GM23338 (cell line): ENCODE measurements around the gene NUB1. TPM values are rescaled to one million over a fixed set of nuclear protein-coding genes. Genes with fewer than 3 reads are reported as not detected.
A peak's percentile ranks its signal among the peaks of the same experiment; 100 is the strongest.

ENCODE experiments used
- ATAC-seq: fragments of 200-7000 bp; cut with Tn5 transposase; 3 replicates; pipeline ENCODE4 v1.9.1; 2020
- DNase-seq: peaks from one replicate; pipeline ENCODE4 v3.0.0-alpha.2; 2015; ENCODE audit warnings: low spot score
- H2AFZ ChIP-seq: fragments of 200-600 bp; sonication (generic); 2 replicates; pipeline ENCODE4 v1.8.0; 2016; ENCODE audit warnings: antibody characterized with exemption, mild to moderate bottlenecking, moderate library complexity
- H3F3A ChIP-seq: fragments of 200-600 bp; sonication (generic); replicated peaks from 2 replicates; pipeline ENCODE4 v1.8.0; 2017; ENCODE audit warnings: antibody characterized with exemption, mixed run types, low read depth
- H3K27ac ChIP-seq: fragments of 200-600 bp; sonication (generic); 2 replicates; pipeline ENCODE4 v1.6.1; 2016; ENCODE audit warnings: low read depth
- H3K27me3 ChIP-seq: fragments of 200-600 bp; sonication (generic); 2 replicates; pipeline ENCODE4 v1.8.0; 2016; ENCODE audit warnings: mild to moderate bottlenecking, mixed run types, moderate library complexity; ENCODE audit not compliant: insufficient read depth
- H3K36me3 ChIP-seq: fragments of 200-600 bp; sonication (generic); 2 replicates; pipeline ENCODE4 v1.8.0; 2016; ENCODE audit warnings: mild to moderate bottlenecking; ENCODE audit not compliant: insufficient read depth
- H3K4me1 ChIP-seq: fragments of 200-600 bp; sonication (generic); 2 replicates; pipeline ENCODE4 v1.8.0; 2016; ENCODE audit warnings: mild to moderate bottlenecking, moderate library complexity; ENCODE audit not compliant: insufficient read depth
- H3K4me2 ChIP-seq: fragments of 200-600 bp; sonication (generic); 2 replicates; pipeline ENCODE4 v1.7.1; 2017; ENCODE audit warnings: mixed run types
- H3K4me3 ChIP-seq: fragments of 200-600 bp; sonication (generic); 2 replicates; pipeline ENCODE4 v1.6.1; 2016; ENCODE audit warnings: mixed run types
- H3K79me2 ChIP-seq: fragments of 200-600 bp; sonication (generic); replicated peaks from 2 replicates; pipeline ENCODE4 v1.8.0; 2017; ENCODE audit warnings: mild to moderate bottlenecking; ENCODE audit not compliant: insufficient read depth
- H3K9me2 ChIP-seq: fragments of 200-600 bp; sonication (generic); 2 replicates; pipeline ENCODE4 v1.8.0; 2017; ENCODE audit not compliant: insufficient read depth
- H4K20me1 ChIP-seq: fragments of 200-600 bp; sonication (generic); replicated peaks from 2 replicates; pipeline ENCODE4 v1.8.0; 2017; ENCODE audit warnings: mild to moderate bottlenecking; ENCODE audit not compliant: insufficient read depth
- H3K27ac Mint-ChIP-seq: 2 replicates; pipeline ENCODE4 v1.8.0; 2020; ENCODE audit warnings: inconsistent platforms, mild to moderate bottlenecking, moderate library complexity, mixed read lengths
- H3K27me3 Mint-ChIP-seq: 3 replicates; pipeline ENCODE4 v1.8.0; 2022; ENCODE audit warnings: low read depth, mild to moderate bottlenecking, moderate library complexity, mixed read lengths, inconsistent platforms; ENCODE audit not compliant: insufficient read depth, poor library complexity
- H3K36me3 Mint-ChIP-seq: 3 replicates; pipeline ENCODE4 v1.8.0; 2021; ENCODE audit warnings: low read depth, mild to moderate bottlenecking, inconsistent platforms, moderate library complexity, mixed read lengths
- H3K4me1 Mint-ChIP-seq: 3 replicates; pipeline ENCODE4 v1.8.0; 2020; ENCODE audit warnings: mild to moderate bottlenecking, inconsistent platforms, mixed read lengths
- H3K4me3 Mint-ChIP-seq: 3 replicates; pipeline ENCODE4 v1.8.0; 2021; ENCODE audit warnings: moderate library complexity, mild to moderate bottlenecking, inconsistent platforms, mixed read lengths
- H3K9me3 Mint-ChIP-seq: 3 replicates; pipeline ENCODE4 v1.8.0; 2020; ENCODE audit warnings: moderate library complexity, mild to moderate bottlenecking, inconsistent platforms, mixed read lengths
- CREB1 ChIP-seq: fragments of 250-450 bp; sonication (Bioruptor Pico); IDR thresholded peaks from 2 replicates; pipeline ENCODE4 v1.5.0; 2020; ENCODE audit warnings: low read depth, mild to moderate bottlenecking, moderate library complexity
- EZH2 ChIP-seq: fragments of 200-600 bp; sonication (generic); IDR thresholded peaks from one replicate; pipeline ENCODE4 v1.8.0; 2017; ENCODE audit warnings: antibody characterized with exemption, mild to moderate bottlenecking, low read depth; ENCODE audit not compliant: unreplicated experiment
- EZH2phosphoT487 ChIP-seq: fragments of 200-600 bp; sonication (generic); IDR thresholded peaks from one replicate; pipeline ENCODE4 v1.8.1; 2018; ENCODE audit warnings: antibody characterized with exemption; ENCODE audit not compliant: unreplicated experiment
- JUNB ChIP-seq: IDR thresholded peaks from one replicate; pipeline ENCODE4 v1.6.1; 2016; ENCODE audit warnings: antibody characterized with exemption; ENCODE audit not compliant: unreplicated experiment
- NANOG ChIP-seq: IDR thresholded peaks from 2 replicates; pipeline ENCODE4 v1.6.1; 2016; ENCODE audit warnings: antibody characterized with exemption, borderline replicate concordance
- POLR2AphosphoS5 ChIP-seq: IDR thresholded peaks from 2 replicates; pipeline ENCODE4 v1.6.1; 2016; ENCODE audit warnings: antibody characterized with exemption, low read depth
- STAT1 ChIP-seq: IDR thresholded peaks from one replicate; pipeline ENCODE4 v1.6.1; 2016; ENCODE audit warnings: antibody characterized with exemption; ENCODE audit not compliant: unreplicated experiment
- ZNF114 ChIP-seq: fragments of 250-450 bp; sonication (Bioruptor Pico); IDR thresholded peaks from 2 replicates; pipeline ENCODE4 v1.5.0; 2020; ENCODE audit warnings: mild to moderate bottlenecking, moderate library complexity
- ZNF331 ChIP-seq: fragments of 250-450 bp; sonication (Bioruptor Pico); IDR thresholded peaks from 2 replicates; pipeline ENCODE4 v1.5.0; 2020; ENCODE audit warnings: low read depth, mild to moderate bottlenecking, moderate library complexity
- ZNF462 ChIP-seq: fragments of 250-450 bp; sonication (Bioruptor Pico); IDR thresholded peaks from 2 replicates; pipeline ENCODE4 v1.5.0; 2020; ENCODE audit warnings: mild to moderate bottlenecking, moderate library complexity
- polyA plus RNA-seq: library from polyadenylated mRNA; unstranded; fragments of >200 nt; fragmentation: Nextera tagmentation; extraction: Ambion mirVana; gene quantifications from 2 replicates; pipeline ENCODE4 v1.2.1, GENCODE V29; 2016
- total RNA-seq: library from RNA; depleted of rRNA; stranded (reverse); fragments of >200 nt; shearing (Covaris generic); gene quantifications from 2 replicates; pipeline ENCODE4 v1.2.3, GENCODE V29; 2014
- TF ChIP-seq, protein P1 (sequence below), 2 experiments: fragments of 200-600 bp in 1 of 2; sonication (generic) in 1 of 2; conservative IDR thresholded peaks; 2 replicates each; pipeline versions ENCODE4 v1.5.1 to v1.6.1; 2016 to 2017; ENCODE audit warnings: antibody characterized with exemption in 2 of 2, low read depth in 2 of 2, mild to moderate bottlenecking in 2 of 2, moderate library complexity in 1 of 2
- TF ChIP-seq, protein P2 (sequence below): IDR thresholded peaks from one replicate; pipeline ENCODE4 v1.6.1; 2018; ENCODE audit warnings: antibody characterized with exemption; ENCODE audit not compliant: unreplicated experiment
- TF ChIP-seq, protein P3 (sequence below): IDR thresholded peaks from 2 replicates; pipeline ENCODE4 v1.6.1; 2016; ENCODE audit warnings: antibody characterized with exemption

NUB1 gene
- total and polyA plus RNA-seq, 2 experiments from 2014 or later = 31.8 to 42.3 TPM

- Histone ChIP-seq H3K4me3 (peak overlapping the region; percentile 92), H3K27ac (no peak overlapping the region), H3K9me2 (no peaks in the 10 kb centered on the region), H3F3A (peaks cover 4% of the 10 kb centered on the region; the same call in 1 of the 2 replicates), H4K20me1 (no peaks in the 10 kb centered on the region; the same call in none of the 2 replicates), H3K4me2 (peak overlapping the region; percentile 93), H3K79me2 (no peaks in the 10 kb centered on the region; the same call in 1 of the 2 replicates), H2AFZ (peak overlapping the region; percentile 94; the same call in 1 of the 2 replicates), H3K27me3 (peaks cover 33% of the 10 kb centered on the region), H3K36me3 (no peaks in the 10 kb centered on the region), H3K4me1 (peaks cover 23% of the 10 kb centered on the region)
- Mint-ChIP-seq H3K9me3 (peaks cover 4% of the 10 kb centered on the region; the same call in 1 of the 3 replicates), H3K4me1 (peaks cover 34% of the 10 kb centered on the region), H3K4me3 (peak overlapping the region; percentile 77), H3K27ac (no peak overlapping the region), H3K36me3 (no peaks in the 10 kb centered on the region; the same call in 2 of the 3 replicates), H3K27me3 (peaks cover 26% of the 10 kb centered on the region)
- TF ChIP-seq, protein P1, sequence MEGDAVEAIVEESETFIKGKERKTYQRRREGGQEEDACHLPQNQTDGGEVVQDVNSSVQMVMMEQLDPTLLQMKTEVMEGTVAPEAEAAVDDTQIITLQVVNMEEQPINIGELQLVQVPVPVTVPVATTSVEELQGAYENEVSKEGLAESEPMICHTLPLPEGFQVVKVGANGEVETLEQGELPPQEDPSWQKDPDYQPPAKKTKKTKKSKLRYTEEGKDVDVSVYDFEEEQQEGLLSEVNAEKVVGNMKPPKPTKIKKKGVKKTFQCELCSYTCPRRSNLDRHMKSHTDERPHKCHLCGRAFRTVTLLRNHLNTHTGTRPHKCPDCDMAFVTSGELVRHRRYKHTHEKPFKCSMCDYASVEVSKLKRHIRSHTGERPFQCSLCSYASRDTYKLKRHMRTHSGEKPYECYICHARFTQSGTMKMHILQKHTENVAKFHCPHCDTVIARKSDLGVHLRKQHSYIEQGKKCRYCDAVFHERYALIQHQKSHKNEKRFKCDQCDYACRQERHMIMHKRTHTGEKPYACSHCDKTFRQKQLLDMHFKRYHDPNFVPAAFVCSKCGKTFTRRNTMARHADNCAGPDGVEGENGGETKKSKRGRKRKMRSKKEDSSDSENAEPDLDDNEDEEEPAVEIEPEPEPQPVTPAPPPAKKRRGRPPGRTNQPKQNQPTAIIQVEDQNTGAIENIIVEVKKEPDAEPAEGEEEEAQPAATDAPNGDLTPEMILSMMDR (conservative IDR thresholded peaks at IDR 0.05; ENCODE audit: low read depth in 2 of 2) = no peak; a peak in 1 of 4 replicates
- TF ChIP-seq NANOG (no peak), ZNF331 (CRISPR knock-in tag) (no peak), JUNB (no peak), ZNF462 (CRISPR knock-in tag) (no peak), ZNF114 (CRISPR knock-in tag) (no peak), CREB1 (no peak), STAT1 (no peak), EZH2 (no peak), POLR2AphosphoS5 (no peak), EZH2phosphoT487 (no peak)
- TF ChIP-seq, protein P2, sequence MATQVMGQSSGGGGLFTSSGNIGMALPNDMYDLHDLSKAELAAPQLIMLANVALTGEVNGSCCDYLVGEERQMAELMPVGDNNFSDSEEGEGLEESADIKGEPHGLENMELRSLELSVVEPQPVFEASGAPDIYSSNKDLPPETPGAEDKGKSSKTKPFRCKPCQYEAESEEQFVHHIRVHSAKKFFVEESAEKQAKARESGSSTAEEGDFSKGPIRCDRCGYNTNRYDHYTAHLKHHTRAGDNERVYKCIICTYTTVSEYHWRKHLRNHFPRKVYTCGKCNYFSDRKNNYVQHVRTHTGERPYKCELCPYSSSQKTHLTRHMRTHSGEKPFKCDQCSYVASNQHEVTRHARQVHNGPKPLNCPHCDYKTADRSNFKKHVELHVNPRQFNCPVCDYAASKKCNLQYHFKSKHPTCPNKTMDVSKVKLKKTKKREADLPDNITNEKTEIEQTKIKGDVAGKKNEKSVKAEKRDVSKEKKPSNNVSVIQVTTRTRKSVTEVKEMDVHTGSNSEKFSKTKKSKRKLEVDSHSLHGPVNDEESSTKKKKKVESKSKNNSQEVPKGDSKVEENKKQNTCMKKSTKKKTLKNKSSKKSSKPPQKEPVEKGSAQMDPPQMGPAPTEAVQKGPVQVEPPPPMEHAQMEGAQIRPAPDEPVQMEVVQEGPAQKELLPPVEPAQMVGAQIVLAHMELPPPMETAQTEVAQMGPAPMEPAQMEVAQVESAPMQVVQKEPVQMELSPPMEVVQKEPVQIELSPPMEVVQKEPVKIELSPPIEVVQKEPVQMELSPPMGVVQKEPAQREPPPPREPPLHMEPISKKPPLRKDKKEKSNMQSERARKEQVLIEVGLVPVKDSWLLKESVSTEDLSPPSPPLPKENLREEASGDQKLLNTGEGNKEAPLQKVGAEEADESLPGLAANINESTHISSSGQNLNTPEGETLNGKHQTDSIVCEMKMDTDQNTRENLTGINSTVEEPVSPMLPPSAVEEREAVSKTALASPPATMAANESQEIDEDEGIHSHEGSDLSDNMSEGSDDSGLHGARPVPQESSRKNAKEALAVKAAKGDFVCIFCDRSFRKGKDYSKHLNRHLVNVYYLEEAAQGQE = no peak
- TF ChIP-seq, protein P3, sequence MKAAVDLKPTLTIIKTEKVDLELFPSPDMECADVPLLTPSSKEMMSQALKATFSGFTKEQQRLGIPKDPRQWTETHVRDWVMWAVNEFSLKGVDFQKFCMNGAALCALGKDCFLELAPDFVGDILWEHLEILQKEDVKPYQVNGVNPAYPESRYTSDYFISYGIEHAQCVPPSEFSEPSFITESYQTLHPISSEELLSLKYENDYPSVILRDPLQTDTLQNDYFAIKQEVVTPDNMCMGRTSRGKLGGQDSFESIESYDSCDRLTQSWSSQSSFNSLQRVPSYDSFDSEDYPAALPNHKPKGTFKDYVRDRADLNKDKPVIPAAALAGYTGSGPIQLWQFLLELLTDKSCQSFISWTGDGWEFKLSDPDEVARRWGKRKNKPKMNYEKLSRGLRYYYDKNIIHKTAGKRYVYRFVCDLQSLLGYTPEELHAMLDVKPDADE = no peak
- DNase-seq (peak; percentile 79), ATAC-seq (peak; percentile 44)
Observed at GRCh38 chr7:151408839-151409666, 67.4 kb downstream of the NUB1 start.
